ENCODE measurements around the gene GALNT4. TPM values are rescaled to one million over a fixed set of nuclear protein-coding genes. Genes with fewer than 3 reads are reported as not detected.

The GALNT4 gene
- total and polyA plus RNA-seq, 9 of the 15 experiments (the other 6 are each of a cell fraction or from before 2014, with no cell fraction given) = 1.2 to 4.6 (median 3.4) TPM

DNA sequence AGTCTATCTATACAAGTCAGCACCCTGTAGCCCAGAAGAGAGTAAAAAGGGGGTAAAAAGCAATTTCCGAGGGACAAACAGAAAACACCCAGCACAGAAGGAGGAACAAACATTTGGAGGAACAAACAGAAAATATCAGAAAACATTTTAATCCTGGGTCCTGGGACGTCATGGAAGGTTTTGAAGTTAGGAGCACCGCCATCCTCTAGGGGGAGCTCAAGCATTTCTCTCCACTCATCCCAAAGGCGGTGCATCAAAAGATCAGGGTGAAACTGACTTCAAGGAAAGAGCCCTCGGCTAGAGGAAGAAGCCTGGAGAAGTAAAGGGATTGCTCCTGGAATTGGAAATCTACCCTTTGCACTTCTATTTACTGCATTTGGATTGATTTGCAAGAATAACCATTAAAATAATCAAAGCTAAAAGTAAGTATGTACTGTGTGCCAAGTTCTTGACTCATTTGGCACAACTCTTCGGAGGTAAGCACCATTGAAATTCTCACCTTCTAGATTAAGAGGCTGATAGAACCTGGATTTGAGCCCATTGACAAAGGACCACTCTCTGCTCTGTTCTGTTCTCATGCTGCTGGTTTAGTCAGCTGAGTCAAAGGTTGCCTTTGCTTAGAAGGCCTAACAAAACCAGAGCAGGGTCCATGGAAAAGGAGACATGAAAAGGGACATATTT is 18.5 kb upstream of the GALNT4 start (continued):
- TF ChIP-seq, protein P1, sequence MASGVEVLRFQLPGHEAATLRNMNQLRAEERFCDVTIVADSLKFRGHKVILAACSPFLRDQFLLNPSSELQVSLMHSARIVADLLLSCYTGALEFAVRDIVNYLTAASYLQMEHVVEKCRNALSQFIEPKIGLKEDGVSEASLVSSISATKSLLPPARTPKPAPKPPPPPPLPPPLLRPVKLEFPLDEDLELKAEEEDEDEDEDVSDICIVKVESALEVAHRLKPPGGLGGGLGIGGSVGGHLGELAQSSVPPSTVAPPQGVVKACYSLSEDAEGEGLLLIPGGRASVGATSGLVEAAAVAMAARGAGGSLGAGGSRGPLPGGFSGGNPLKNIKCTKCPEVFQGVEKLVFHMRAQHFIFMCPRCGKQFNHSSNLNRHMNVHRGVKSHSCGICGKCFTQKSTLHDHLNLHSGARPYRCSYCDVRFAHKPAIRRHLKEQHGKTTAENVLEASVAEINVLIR (CRISPR knock-in tag; IDR thresholded peaks at IDR 0.05) = no peak
- no peak for TF ChIP-seq NR2C2 (CRISPR knock-in tag; IDR thresholded peaks at IDR 0.05)
- no peak for TF ChIP-seq NR2C2 (tag; IDR thresholded peaks at IDR 0.05)
- no peak for TF ChIP-seq RBM34 (IDR thresholded peaks at IDR 0.05; ENCODE audit: borderline replicate concordance, insufficient read depth, low read length)
- no peak for TF ChIP-seq ZNF589 (CRISPR knock-in tag; IDR thresholded peaks at IDR 0.05; ENCODE audit: low read depth)
- TF ChIP-seq MTA2 (IDR thresholded peaks at IDR 0.05; ENCODE audit: low read depth) = no peak
- 0 out of 2 replicates have a peak, but pooled peaks have one; percentile 55 for TF ChIP-seq NFATC3 (IDR thresholded peaks at IDR 0.05)
- peak; percentile 95 for TF ChIP-seq RAD21 (CRISPR knock-in tag; conservative IDR thresholded peaks at IDR 0.05 in 1 of 2, IDR thresholded peaks at IDR 0.05 in 1 of 2)
- no peak for TF ChIP-seq KDM2B (CRISPR knock-in tag; IDR thresholded peaks at IDR 0.05)
- no peak for TF ChIP-seq RFX1 (IDR thresholded peaks at IDR 0.05)
- TF ChIP-seq, protein P2, sequence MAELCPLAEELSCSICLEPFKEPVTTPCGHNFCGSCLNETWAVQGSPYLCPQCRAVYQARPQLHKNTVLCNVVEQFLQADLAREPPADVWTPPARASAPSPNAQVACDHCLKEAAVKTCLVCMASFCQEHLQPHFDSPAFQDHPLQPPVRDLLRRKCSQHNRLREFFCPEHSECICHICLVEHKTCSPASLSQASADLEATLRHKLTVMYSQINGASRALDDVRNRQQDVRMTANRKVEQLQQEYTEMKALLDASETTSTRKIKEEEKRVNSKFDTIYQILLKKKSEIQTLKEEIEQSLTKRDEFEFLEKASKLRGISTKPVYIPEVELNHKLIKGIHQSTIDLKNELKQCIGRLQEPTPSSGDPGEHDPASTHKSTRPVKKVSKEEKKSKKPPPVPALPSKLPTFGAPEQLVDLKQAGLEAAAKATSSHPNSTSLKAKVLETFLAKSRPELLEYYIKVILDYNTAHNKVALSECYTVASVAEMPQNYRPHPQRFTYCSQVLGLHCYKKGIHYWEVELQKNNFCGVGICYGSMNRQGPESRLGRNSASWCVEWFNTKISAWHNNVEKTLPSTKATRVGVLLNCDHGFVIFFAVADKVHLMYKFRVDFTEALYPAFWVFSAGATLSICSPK (IDR thresholded peaks at IDR 0.05; ENCODE audit: borderline replicate concordance) = no peak
- 0 out of 2 replicates have a peak, but pooled peaks have one; percentile 19 for TF ChIP-seq SOX6 (IDR thresholded peaks at IDR 0.05)
- no peak for TF ChIP-seq NBN (IDR thresholded peaks at IDR 0.05; ENCODE audit: low read depth)
- no peak for TF ChIP-seq HIVEP1 (CRISPR knock-in tag; IDR thresholded peaks at IDR 0.05)
- TF ChIP-seq, protein P3, sequence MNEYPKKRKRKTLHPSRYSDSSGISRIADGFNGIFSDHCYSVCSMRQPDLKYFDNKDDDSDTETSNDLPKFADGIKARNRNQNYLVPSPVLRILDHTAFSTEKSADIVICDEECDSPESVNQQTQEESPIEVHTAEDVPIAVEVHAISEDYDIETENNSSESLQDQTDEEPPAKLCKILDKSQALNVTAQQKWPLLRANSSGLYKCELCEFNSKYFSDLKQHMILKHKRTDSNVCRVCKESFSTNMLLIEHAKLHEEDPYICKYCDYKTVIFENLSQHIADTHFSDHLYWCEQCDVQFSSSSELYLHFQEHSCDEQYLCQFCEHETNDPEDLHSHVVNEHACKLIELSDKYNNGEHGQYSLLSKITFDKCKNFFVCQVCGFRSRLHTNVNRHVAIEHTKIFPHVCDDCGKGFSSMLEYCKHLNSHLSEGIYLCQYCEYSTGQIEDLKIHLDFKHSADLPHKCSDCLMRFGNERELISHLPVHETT (CRISPR knock-in tag; conservative IDR thresholded peaks at IDR 0.05 in 1 of 2, IDR thresholded peaks at IDR 0.05 in 1 of 2) = no peak
- no peak for TF ChIP-seq RUNX1 (IDR thresholded peaks at IDR 0.05; ENCODE audit: low read depth)
- no peak for TF ChIP-seq CBX3 (IDR thresholded peaks at IDR 0.05; ENCODE audit: borderline replicate concordance in 1 of 2, low read length in 2 of 2)
- no peak for TF ChIP-seq ATF1 (CRISPR knock-in tag; IDR thresholded peaks at IDR 0.05)
- peak; percentile 26; the same call in 1 of the 2 replicates for TF ChIP-seq ATF1 (tag; IDR thresholded peaks at IDR 0.05)
- TF ChIP-seq, protein P4, sequence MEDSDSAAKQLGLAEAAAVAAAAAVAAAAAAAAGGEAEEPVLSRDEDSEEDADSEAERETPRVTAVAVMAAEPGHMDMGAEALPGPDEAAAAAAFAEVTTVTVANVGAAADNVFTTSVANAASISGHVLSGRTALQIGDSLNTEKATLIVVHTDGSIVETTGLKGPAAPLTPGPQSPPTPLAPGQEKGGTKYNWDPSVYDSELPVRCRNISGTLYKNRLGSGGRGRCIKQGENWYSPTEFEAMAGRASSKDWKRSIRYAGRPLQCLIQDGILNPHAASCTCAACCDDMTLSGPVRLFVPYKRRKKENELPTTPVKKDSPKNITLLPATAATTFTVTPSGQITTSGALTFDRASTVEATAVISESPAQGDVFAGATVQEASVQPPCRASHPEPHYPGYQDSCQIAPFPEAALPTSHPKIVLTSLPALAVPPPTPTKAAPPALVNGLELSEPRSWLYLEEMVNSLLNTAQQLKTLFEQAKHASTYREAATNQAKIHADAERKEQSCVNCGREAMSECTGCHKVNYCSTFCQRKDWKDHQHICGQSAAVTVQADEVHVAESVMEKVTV (CRISPR knock-in tag; IDR thresholded peaks at IDR 0.05) = peak; percentile 90
